ENCODE results near the gene ADAM10. TPM values are rescaled to one million over a fixed set of nuclear protein-coding genes. Genes with fewer than 3 reads are reported as not detected.

The ADAM10 gene, protein sequence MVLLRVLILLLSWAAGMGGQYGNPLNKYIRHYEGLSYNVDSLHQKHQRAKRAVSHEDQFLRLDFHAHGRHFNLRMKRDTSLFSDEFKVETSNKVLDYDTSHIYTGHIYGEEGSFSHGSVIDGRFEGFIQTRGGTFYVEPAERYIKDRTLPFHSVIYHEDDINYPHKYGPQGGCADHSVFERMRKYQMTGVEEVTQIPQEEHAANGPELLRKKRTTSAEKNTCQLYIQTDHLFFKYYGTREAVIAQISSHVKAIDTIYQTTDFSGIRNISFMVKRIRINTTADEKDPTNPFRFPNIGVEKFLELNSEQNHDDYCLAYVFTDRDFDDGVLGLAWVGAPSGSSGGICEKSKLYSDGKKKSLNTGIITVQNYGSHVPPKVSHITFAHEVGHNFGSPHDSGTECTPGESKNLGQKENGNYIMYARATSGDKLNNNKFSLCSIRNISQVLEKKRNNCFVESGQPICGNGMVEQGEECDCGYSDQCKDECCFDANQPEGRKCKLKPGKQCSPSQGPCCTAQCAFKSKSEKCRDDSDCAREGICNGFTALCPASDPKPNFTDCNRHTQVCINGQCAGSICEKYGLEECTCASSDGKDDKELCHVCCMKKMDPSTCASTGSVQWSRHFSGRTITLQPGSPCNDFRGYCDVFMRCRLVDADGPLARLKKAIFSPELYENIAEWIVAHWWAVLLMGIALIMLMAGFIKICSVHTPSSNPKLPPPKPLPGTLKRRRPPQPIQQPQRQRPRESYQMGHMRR
- 176 to 190 TPM (median 181 TPM) in 3 replicates for total RNA-seq

DNA sequence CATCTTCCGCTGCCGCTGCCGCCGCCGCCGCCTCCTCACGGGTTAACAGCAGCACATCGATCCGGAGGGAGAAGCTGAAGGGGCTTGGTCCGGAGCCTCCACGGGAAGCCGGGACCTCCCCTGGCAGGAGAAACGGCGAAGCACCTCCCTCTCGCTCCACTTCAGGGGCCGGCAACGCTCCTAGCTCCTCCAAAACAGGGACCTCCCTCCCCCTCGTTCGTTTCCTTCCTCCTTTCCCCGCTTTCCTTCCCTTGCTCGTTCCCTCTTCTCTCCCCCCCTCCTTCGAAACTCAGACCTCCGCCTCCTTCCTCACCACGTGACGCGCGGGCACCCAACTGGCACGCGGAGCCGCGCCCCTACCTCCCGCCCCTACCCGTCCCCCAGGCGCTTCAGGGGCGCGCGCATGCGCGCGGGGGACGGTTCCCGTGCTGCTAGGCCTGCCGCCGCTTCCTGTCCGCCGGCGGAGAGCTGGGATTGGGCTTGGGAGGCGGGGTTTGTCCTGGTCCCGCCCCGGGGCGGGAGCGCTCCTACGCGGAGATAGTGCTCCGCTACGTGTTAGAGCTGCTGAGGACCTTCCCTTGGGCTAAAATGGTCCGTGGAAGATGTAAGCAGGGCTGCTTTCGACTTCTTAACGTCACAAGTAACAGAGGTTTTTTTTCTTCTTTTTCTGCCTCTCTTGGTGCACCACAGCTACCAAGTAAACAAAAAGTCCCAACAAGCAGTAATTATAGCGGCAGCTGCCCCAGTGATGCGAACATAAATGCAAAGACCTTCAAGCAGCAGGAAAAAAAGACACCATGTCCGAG is at the start of gene ADAM10:
Gene ADAM10, minus strand, starts transcription at position 176 of the 806 bp plus-strand sequence. Its CDS starts 173 bp downstream, at position 3.
- TF ChIP-seq, protein P1, sequence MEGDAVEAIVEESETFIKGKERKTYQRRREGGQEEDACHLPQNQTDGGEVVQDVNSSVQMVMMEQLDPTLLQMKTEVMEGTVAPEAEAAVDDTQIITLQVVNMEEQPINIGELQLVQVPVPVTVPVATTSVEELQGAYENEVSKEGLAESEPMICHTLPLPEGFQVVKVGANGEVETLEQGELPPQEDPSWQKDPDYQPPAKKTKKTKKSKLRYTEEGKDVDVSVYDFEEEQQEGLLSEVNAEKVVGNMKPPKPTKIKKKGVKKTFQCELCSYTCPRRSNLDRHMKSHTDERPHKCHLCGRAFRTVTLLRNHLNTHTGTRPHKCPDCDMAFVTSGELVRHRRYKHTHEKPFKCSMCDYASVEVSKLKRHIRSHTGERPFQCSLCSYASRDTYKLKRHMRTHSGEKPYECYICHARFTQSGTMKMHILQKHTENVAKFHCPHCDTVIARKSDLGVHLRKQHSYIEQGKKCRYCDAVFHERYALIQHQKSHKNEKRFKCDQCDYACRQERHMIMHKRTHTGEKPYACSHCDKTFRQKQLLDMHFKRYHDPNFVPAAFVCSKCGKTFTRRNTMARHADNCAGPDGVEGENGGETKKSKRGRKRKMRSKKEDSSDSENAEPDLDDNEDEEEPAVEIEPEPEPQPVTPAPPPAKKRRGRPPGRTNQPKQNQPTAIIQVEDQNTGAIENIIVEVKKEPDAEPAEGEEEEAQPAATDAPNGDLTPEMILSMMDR (IDR thresholded peaks at IDR 0.05; ENCODE audit: unreplicated experiment) = no peak
- no peaks in the 10 kb centered on the region for H3K36me3 Mint-ChIP-seq
- H3K4me1 Mint-ChIP-seq = peaks cover 31% of the 10 kb centered on the region
- peak within 1 kb of the TSS; percentile 100 for H3K27ac Mint-ChIP-seq
- H3K4me3 Mint-ChIP-seq = peak within 1 kb of the TSS; percentile 99
- H3K27me3 Mint-ChIP-seq (ENCODE audit: low read depth) = no peaks in the 10 kb centered on the region
- DNase-seq (ENCODE audit: low spot score in 2 of 2, unreplicated experiment in 2 of 2) = peak; percentile 98 to 100
- H3K9me3 Mint-ChIP-seq = no peaks in the 10 kb centered on the region

DNA sequence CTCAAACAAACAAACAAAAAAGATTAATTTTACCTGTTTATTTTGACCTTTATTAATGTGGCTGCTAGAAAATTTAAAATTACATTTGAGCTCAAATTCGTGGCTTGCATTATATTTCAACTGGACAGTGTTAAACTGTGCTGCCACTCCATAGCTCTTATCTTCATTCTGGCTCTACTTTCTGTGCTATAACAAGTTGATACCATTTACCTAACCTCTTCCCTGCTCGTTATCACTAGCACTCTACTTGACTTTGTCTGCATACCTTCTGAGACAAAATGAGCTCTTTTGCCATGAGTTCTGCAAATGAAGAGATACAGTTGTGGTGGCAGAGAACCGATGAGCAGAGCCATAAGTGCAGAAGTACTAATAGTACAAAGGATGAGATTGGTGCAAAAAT is 48.0 kb upstream of the ADAM10 start:
- TF ChIP-seq, protein P1 (IDR thresholded peaks at IDR 0.05; ENCODE audit: unreplicated experiment) = no peak
- H3K36me3 Mint-ChIP-seq = peaks cover 15% of the 10 kb centered on the region
- no peak for DNase-seq (ENCODE audit: low spot score in 2 of 2, unreplicated experiment in 2 of 2)
- H3K9me3 Mint-ChIP-seq = no peaks in the 10 kb centered on the region
- no peak overlapping the region for H3K27ac Mint-ChIP-seq
- no peaks in the 10 kb centered on the region for H3K27me3 Mint-ChIP-seq (ENCODE audit: low read depth)
- H3K4me1 Mint-ChIP-seq = peaks cover 14% of the 10 kb centered on the region
- no peak overlapping the region for H3K4me3 Mint-ChIP-seq

DNA sequence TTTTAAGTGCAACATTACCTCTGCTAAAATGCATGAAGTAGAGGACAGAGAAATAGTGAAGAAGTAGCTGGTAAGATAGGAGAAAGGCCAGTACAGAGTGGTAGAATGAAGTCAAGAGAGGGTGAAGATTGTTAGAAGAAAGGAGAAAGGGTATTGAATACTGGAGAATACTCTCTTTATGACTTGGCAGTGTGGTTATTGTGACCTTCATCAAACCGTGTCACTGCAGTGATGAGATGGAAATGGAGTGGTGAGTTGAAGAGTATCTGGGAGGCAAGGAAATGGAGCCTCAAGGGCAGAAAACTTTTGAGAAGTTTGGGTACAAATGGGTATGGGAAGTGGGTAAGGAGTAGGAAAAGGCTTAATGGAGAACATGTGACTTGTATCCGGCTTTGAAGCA is 46.3 kb upstream of the ADAM10 start:
- H3K36me3 Mint-ChIP-seq = peaks cover 18% of the 10 kb centered on the region
- no peak for DNase-seq (ENCODE audit: low spot score in 2 of 2, unreplicated experiment in 2 of 2)
- no peaks in the 10 kb centered on the region for H3K9me3 Mint-ChIP-seq
- no peaks in the 10 kb centered on the region for H3K27me3 Mint-ChIP-seq (ENCODE audit: low read depth)
- no peak overlapping the region for H3K4me3 Mint-ChIP-seq
- TF ChIP-seq, protein P1 (IDR thresholded peaks at IDR 0.05; ENCODE audit: unreplicated experiment) = no peak
- peaks cover 18% of the 10 kb centered on the region for H3K4me1 Mint-ChIP-seq
- peak overlapping the region; percentile 15 for H3K27ac Mint-ChIP-seq

DNA sequence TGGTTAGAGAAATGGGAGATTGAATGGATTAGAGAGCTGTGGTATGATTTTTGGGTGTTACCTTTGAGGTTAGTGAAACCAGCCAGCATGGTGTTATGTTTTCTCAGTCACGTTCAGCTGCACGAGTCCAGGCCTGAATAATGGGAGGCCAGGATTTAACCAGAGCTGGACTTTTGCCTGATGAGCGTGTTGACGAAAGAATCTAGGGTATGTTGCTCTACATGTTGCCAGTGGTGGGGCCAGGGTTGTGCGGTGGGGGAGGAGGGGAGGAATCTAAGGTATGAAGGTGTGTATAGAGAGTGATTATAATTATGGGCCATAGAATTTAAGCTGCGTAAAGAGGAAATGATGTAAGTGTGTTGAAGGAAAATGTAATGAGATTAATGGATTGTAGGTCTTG is 44.4 kb upstream of the ADAM10 start:
- Mint-ChIP-seq H3K4me3 (peak overlapping the region; percentile 0), H3K4me1 (peaks cover 18% of the 10 kb centered on the region), H3K9me3 (no peaks in the 10 kb centered on the region), H3K27me3 (ENCODE audit: low read depth) (no peaks in the 10 kb centered on the region), H3K27ac (peak overlapping the region; percentile 96), H3K36me3 (peaks cover 21% of the 10 kb centered on the region)
- TF ChIP-seq, protein P1 (IDR thresholded peaks at IDR 0.05; ENCODE audit: unreplicated experiment) = no peak
- peak; percentile 53 to 65 for DNase-seq (ENCODE audit: low spot score in 2 of 2, unreplicated experiment in 2 of 2)

DNA sequence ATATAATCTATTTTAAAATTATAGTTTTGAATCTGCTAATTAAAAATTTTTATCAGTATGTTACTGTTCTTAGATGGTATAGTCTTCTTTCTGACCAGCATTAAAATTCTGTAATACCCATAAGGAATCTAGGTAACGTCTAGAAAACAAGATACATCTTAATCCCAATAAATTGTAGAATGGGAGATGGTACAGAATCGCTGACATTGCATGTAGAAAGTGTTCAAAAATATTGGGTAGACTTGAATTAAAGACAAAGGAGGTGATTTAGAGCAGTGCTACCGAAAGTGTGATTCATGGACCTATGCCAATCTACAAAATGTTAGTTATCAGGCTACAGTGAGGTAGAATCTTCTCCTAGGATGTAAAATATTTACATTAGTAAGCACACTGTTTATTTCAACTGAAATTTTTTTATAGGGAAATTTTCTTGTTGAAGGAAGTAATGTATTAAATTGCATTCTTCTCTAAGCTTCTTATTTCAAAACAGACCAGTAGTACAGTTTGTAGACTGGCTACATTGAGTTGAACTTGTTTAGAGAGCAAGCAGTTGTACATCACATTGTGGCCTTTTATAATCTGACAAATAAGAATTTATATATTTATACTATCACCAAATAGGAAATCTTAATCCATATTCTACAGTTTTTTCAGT is 38.7 kb upstream of the ADAM10 start:
- H3K9me3 Mint-ChIP-seq = no peaks in the 10 kb centered on the region
- H3K4me1 Mint-ChIP-seq = peaks cover 4% of the 10 kb centered on the region
- H3K4me3 Mint-ChIP-seq = no peak overlapping the region
- TF ChIP-seq, protein P1 (IDR thresholded peaks at IDR 0.05; ENCODE audit: unreplicated experiment) = no peak
- H3K36me3 Mint-ChIP-seq = peaks cover 25% of the 10 kb centered on the region
- H3K27me3 Mint-ChIP-seq (ENCODE audit: low read depth) = no peaks in the 10 kb centered on the region
- no peak overlapping the region for H3K27ac Mint-ChIP-seq
- no peak for DNase-seq (ENCODE audit: low spot score in 2 of 2, unreplicated experiment in 2 of 2)
